H1 (cell line): ENCODE results near the gene CCDC51. TPM values are rescaled to one million over a fixed set of nuclear protein-coding genes. Genes with fewer than 3 reads are reported as not detected.

Experiments
- ASH2L ChIP-seq: fragments of 200-600, 300-600 bp; sonication (generic); IDR thresholded peaks from one replicate; pipeline ENCODE4 v1.7.1; 2017; ENCODE audit warnings: low read length
- BCL11A ChIP-seq, 2 experiments: IDR thresholded peaks; one replicate each; pipeline ENCODE4 v1.6.1; 2011; ENCODE audit warnings: low read depth in 2 of 2, low read length in 2 of 2, mild to moderate bottlenecking in 2 of 2
- CHD1 ChIP-seq: IDR thresholded peaks from 2 replicates; pipeline ENCODE4 v1.6.1; 2012; ENCODE audit warnings: low read depth, low read length, improper control_type of control experiment
- CREB1 ChIP-seq: IDR thresholded peaks from 2 replicates; pipeline ENCODE4 v1.6.1; 2012; ENCODE audit warnings: inconsistent platforms
- FOSL1 ChIP-seq: IDR thresholded peaks from 2 replicates; pipeline ENCODE4 v1.6.1; 2011; ENCODE audit warnings: mild to moderate bottlenecking, low read depth, low read length, moderate library complexity; ENCODE audit not compliant: insufficient read depth
- JUND ChIP-seq: IDR thresholded peaks from 2 replicates; pipeline ENCODE4 v1.6.1; 2011; ENCODE audit warnings: mild to moderate bottlenecking, improper control_type of control experiment, low read length
- KDM1A ChIP-seq: fragments of 200-600, 300-600 bp; sonication (generic); IDR thresholded peaks from 2 replicates; pipeline ENCODE4 v1.7.1; 2016; ENCODE audit warnings: mild to moderate bottlenecking, low read length, borderline replicate concordance
- KDM5A ChIP-seq: fragments of 200-600 bp; IDR thresholded peaks from 2 replicates; pipeline ENCODE4 v1.7.1; 2012; ENCODE audit warnings: mild to moderate bottlenecking, low read length, inconsistent platforms, mixed read lengths
- POLR2A ChIP-seq, 2 experiments: IDR thresholded peaks; 1 replicate in 1 of 2; 2 replicates in 1 of 2; pipeline ENCODE4 v1.6.1; 2011; ENCODE audit warnings: low read depth in 2 of 2, low read length in 2 of 2, mild to moderate bottlenecking in 2 of 2; ENCODE audit errors: control extremely low read depth in 1 of 2
- RXRA ChIP-seq: IDR thresholded peaks from 2 replicates; pipeline ENCODE4 v1.6.1; 2011; ENCODE audit warnings: low read depth, mild to moderate bottlenecking, low read length, moderate library complexity; ENCODE audit not compliant: insufficient read depth
- SP1 ChIP-seq: IDR thresholded peaks from 2 replicates; pipeline ENCODE4 v1.6.1; 2011; ENCODE audit warnings: low read depth, low read length
- TEAD4 ChIP-seq: IDR thresholded peaks from 2 replicates; pipeline ENCODE4 v1.6.1; 2012; ENCODE audit warnings: low read depth, low read length, inconsistent platforms, mixed read lengths
- ZNF274 ChIP-seq: IDR thresholded peaks from 2 replicates; pipeline ENCODE4 v1.7.0; 2012; ENCODE audit warnings: low read length, borderline replicate concordance; ENCODE audit errors: extremely low read depth
- polyA plus RNA-seq, 7 experiments: library from polyadenylated mRNA; depleted of rRNA in 3 of 7; stranded (reverse) in 5 of 7; unstranded in 2 of 7; fragments of >200 nt in 5 of 7; fragments of 200-250 nt in 2 of 7; gene quantifications; 1 replicate in 5 of 7; 2 replicates in 1 of 7; 4 replicates in 1 of 7; pipeline versions ENCODE4 v1.2.1 to v1.2.3, GENCODE V29; 2011 to 2013; ENCODE audit warnings: missing spikeins in 2 of 7, mixed read lengths in 2 of 7
- total RNA-seq: library from RNA; stranded (reverse); fragmentation: NEBNext Ultra II Directional; extraction: Animal tissue kit (Norgen Biotek cat#: 25700); gene quantifications from 2 replicates; pipeline ENCODE4 v1.2.1, GENCODE V29; 2021
- TF ChIP-seq, protein P1 (sequence below): fragments of 300-600 bp; sonication (generic); IDR thresholded peaks from 2 replicates; pipeline ENCODE4 v1.7.1; 2012; ENCODE audit warnings: low read length, moderate library complexity, mild to moderate bottlenecking, inconsistent platforms; ENCODE audit not compliant: insufficient replicate concordance

CCDC51 gene
- total and polyA plus RNA-seq, 2 of the 8 experiments (the other 6 are each of a cell fraction or from before 2014, with no cell fraction given) = 21.3 to 21.4 TPM

DNA sequence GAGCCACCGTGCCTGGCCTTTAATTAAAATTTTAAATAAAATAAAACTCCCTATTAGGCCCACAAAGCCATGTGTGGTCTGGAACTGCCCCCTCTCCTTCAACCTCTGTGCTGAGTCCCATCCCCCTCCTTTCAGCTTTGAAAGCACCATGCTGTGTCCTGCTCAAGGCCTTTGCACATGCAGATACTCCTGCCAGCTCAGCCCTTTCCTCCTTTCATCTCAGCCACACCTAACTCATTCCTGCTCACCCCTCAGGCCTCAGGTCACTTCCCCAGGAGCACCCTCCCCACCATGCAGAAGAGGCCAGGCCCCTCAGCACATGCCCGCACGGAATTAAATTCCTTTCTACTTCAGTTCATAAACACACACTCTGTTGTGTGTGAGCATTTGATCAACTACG is 34.7 kb upstream of the CCDC51 start (continued):
- peak; percentile 93 for TF ChIP-seq SP1
- TF ChIP-seq JUND = 0 out of 2 replicates have a peak, but pooled peaks have one; percentile 22
- TF ChIP-seq CREB1 = peak; percentile 59
- TF ChIP-seq CHD1 = no peak
- no peak for TF ChIP-seq KDM5A
- TF ChIP-seq ASH2L = no peak
- peak in 1 of 2 experiments; percentile 19 for TF ChIP-seq BCL11A (IDR thresholded peaks at IDR 0.05; ENCODE audit: low read depth in 2 of 2, low read length in 2 of 2)
- TF ChIP-seq KDM1A = 0 out of 2 replicates have a peak, but pooled peaks have one; percentile 9
- peak; percentile 55 for TF ChIP-seq TEAD4
- TF ChIP-seq FOSL1 = no peak
- TF ChIP-seq ZNF274 = no peak
- TF ChIP-seq RXRA = peak; percentile 42; the same call in 1 of the 2 replicates
- TF ChIP-seq, protein P1, sequence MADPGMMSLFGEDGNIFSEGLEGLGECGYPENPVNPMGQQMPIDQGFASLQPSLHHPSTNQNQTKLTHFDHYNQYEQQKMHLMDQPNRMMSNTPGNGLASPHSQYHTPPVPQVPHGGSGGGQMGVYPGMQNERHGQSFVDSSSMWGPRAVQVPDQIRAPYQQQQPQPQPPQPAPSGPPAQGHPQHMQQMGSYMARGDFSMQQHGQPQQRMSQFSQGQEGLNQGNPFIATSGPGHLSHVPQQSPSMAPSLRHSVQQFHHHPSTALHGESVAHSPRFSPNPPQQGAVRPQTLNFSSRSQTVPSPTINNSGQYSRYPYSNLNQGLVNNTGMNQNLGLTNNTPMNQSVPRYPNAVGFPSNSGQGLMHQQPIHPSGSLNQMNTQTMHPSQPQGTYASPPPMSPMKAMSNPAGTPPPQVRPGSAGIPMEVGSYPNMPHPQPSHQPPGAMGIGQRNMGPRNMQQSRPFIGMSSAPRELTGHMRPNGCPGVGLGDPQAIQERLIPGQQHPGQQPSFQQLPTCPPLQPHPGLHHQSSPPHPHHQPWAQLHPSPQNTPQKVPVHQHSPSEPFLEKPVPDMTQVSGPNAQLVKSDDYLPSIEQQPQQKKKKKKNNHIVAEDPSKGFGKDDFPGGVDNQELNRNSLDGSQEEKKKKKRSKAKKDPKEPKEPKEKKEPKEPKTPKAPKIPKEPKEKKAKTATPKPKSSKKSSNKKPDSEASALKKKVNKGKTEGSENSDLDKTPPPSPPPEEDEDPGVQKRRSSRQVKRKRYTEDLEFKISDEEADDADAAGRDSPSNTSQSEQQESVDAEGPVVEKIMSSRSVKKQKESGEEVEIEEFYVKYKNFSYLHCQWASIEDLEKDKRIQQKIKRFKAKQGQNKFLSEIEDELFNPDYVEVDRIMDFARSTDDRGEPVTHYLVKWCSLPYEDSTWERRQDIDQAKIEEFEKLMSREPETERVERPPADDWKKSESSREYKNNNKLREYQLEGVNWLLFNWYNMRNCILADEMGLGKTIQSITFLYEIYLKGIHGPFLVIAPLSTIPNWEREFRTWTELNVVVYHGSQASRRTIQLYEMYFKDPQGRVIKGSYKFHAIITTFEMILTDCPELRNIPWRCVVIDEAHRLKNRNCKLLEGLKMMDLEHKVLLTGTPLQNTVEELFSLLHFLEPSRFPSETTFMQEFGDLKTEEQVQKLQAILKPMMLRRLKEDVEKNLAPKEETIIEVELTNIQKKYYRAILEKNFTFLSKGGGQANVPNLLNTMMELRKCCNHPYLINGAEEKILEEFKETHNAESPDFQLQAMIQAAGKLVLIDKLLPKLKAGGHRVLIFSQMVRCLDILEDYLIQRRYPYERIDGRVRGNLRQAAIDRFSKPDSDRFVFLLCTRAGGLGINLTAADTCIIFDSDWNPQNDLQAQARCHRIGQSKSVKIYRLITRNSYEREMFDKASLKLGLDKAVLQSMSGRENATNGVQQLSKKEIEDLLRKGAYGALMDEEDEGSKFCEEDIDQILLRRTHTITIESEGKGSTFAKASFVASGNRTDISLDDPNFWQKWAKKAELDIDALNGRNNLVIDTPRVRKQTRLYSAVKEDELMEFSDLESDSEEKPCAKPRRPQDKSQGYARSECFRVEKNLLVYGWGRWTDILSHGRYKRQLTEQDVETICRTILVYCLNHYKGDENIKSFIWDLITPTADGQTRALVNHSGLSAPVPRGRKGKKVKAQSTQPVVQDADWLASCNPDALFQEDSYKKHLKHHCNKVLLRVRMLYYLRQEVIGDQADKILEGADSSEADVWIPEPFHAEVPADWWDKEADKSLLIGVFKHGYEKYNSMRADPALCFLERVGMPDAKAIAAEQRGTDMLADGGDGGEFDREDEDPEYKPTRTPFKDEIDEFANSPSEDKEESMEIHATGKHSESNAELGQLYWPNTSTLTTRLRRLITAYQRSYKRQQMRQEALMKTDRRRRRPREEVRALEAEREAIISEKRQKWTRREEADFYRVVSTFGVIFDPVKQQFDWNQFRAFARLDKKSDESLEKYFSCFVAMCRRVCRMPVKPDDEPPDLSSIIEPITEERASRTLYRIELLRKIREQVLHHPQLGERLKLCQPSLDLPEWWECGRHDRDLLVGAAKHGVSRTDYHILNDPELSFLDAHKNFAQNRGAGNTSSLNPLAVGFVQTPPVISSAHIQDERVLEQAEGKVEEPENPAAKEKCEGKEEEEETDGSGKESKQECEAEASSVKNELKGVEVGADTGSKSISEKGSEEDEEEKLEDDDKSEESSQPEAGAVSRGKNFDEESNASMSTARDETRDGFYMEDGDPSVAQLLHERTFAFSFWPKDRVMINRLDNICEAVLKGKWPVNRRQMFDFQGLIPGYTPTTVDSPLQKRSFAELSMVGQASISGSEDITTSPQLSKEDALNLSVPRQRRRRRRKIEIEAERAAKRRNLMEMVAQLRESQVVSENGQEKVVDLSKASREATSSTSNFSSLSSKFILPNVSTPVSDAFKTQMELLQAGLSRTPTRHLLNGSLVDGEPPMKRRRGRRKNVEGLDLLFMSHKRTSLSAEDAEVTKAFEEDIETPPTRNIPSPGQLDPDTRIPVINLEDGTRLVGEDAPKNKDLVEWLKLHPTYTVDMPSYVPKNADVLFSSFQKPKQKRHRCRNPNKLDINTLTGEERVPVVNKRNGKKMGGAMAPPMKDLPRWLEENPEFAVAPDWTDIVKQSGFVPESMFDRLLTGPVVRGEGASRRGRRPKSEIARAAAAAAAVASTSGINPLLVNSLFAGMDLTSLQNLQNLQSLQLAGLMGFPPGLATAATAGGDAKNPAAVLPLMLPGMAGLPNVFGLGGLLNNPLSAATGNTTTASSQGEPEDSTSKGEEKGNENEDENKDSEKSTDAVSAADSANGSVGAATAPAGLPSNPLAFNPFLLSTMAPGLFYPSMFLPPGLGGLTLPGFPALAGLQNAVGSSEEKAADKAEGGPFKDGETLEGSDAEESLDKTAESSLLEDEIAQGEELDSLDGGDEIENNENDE = no peak
- TF ChIP-seq POLR2A (IDR thresholded peaks at IDR 0.05; ENCODE audit: control extremely low read depth in 1 of 2, low read depth in 2 of 2, low read length in 2 of 2) = no peak
